HEK293 (cell line): ENCODE measurements around the gene C17orf107.

ENCODE experiments used
- CTCF ChIA-PET: fragments of 350-600 bp; formaldehyde crosslinking; extraction: SDS; loops from one replicate; lab custom pipeline; 2021; ENCODE audit warnings: antibody characterized with exemption; lab: Yijun Ruan, JAX
- POLR2A ChIA-PET: fragments of 300-600 bp; formaldehyde crosslinking; extraction: SDS; loops from one replicate; lab custom pipeline; 2020; ENCODE audit warnings: antibody characterized with exemption, inconsistent platforms; lab: Yijun Ruan, JAX
- H3K27ac ChIP-seq: fragments of 200-500 bp; sonication (Bioruptor generic); 2 replicates; pipeline ENCODE4 v1.5.1; 2014; ENCODE audit warnings: low read depth, low read length, control low read depth, inconsistent platforms; ENCODE audit errors: extremely low read depth
- H3K36me3 ChIP-seq, 2 experiments: fragments of 200-500 bp in 1 of 2; sonication (Bioruptor generic) in 1 of 2; 1 replicate in 1 of 2; 2 replicates in 1 of 2; pipeline ENCODE4 v1.5.1; 2014 to 2017; ENCODE audit warnings: inconsistent platforms in 2 of 2, low read length in 2 of 2; ENCODE audit not compliant: control insufficient read depth in 2 of 2, insufficient read depth in 1 of 2
- H3K4me1 ChIP-seq: fragments of 200-500 bp; sonication (Bioruptor generic); 2 replicates; pipeline ENCODE4 v1.5.1; 2014; ENCODE audit warnings: mild to moderate bottlenecking, low read length, inconsistent platforms; ENCODE audit not compliant: control insufficient read depth, insufficient read depth
- H3K4me3 ChIP-seq: 2 replicates; pipeline ENCODE4 v1.5.1; 2011; ENCODE audit warnings: low read depth, mild to moderate bottlenecking, control low read depth, low read length, moderate library complexity
- H3K9me3 ChIP-seq: fragments of 200-500 bp; sonication (Bioruptor generic); 2 replicates; pipeline ENCODE4 v1.5.1; 2014; ENCODE audit warnings: low read depth, low read length, inconsistent platforms; ENCODE audit not compliant: control insufficient read depth, insufficient read depth
- ATF2 ChIP-seq: fragments of 450-650 bp; formaldehyde crosslinking; IDR thresholded peaks from 2 replicates; pipeline ENCODE4 v1.5.1; 2016; ENCODE audit warnings: missing biosample characterization, missing genetic modification characterization, low read depth
- KLF7 ChIP-seq: fragments of 450-650 bp; formaldehyde crosslinking; IDR thresholded peaks from 2 replicates; pipeline ENCODE4 v1.5.1; 2016; ENCODE audit warnings: missing biosample characterization, missing genetic modification characterization, borderline replicate concordance
- MEIS1 ChIP-seq: sonication (generic); formaldehyde crosslinking; IDR thresholded peaks from 2 replicates; pipeline ENCODE4 v1.8.1; 2022; ENCODE audit warnings: missing genetic modification reagents, mild to moderate bottlenecking, borderline replicate concordance
- RBAK ChIP-seq: fragments of 450-650 bp; formaldehyde crosslinking; IDR thresholded peaks from 2 replicates; pipeline ENCODE4 v1.5.1; 2016; ENCODE audit warnings: missing biosample characterization, missing genetic modification characterization
- REST ChIP-seq: fragments of 450-650 bp; formaldehyde crosslinking; IDR thresholded peaks from 2 replicates; pipeline ENCODE4 v1.5.1; 2016; ENCODE audit warnings: missing biosample characterization, missing genetic modification characterization
- SCRT1 ChIP-seq: fragments of 450-650 bp; formaldehyde crosslinking; IDR thresholded peaks from 2 replicates; pipeline ENCODE4 v1.5.1; 2016; ENCODE audit warnings: missing biosample characterization, missing genetic modification characterization, borderline replicate concordance
- TSHZ1 ChIP-seq: fragments of 450-650 bp; formaldehyde crosslinking; IDR thresholded peaks from 2 replicates; pipeline ENCODE4 v1.5.1; 2016; ENCODE audit warnings: missing biosample characterization, missing genetic modification characterization, borderline replicate concordance
- YY1 ChIP-seq: fragments of 450-650 bp; formaldehyde crosslinking; IDR thresholded peaks from 2 replicates; pipeline ENCODE4 v1.5.1; 2018; ENCODE audit warnings: missing biosample characterization, missing genetic modification characterization
- ZBTB21 ChIP-seq: fragments of 450-650 bp; formaldehyde crosslinking; IDR thresholded peaks from 2 replicates; pipeline ENCODE4 v1.5.1; 2017; ENCODE audit warnings: missing biosample characterization, missing genetic modification characterization
- ZFP69B ChIP-seq: fragments of 450-650 bp; formaldehyde crosslinking; IDR thresholded peaks from 2 replicates; pipeline ENCODE4 v1.5.1; 2016; ENCODE audit warnings: missing biosample characterization, missing genetic modification characterization
- ZNF138 ChIP-seq: fragments of 450-650 bp; formaldehyde crosslinking; IDR thresholded peaks from 2 replicates; pipeline ENCODE4 v1.5.1; 2016; ENCODE audit warnings: missing biosample characterization, missing genetic modification characterization, borderline replicate concordance
- ZNF18 ChIP-seq: fragments of 450-650 bp; formaldehyde crosslinking; IDR thresholded peaks from 2 replicates; pipeline ENCODE4 v1.5.1; 2016; ENCODE audit warnings: missing biosample characterization, missing genetic modification characterization
- ZNF211 ChIP-seq: fragments of 450-650 bp; formaldehyde crosslinking; IDR thresholded peaks from 2 replicates; pipeline ENCODE4 v1.5.1; 2016; ENCODE audit warnings: low read depth, missing biosample characterization, missing genetic modification characterization
- ZNF248 ChIP-seq: fragments of 450-650 bp; formaldehyde crosslinking; IDR thresholded peaks from 2 replicates; pipeline ENCODE4 v1.5.1; 2017; ENCODE audit warnings: missing biosample characterization, missing genetic modification characterization
- ZNF280D ChIP-seq: fragments of 450-650 bp; formaldehyde crosslinking; IDR thresholded peaks from 2 replicates; pipeline ENCODE4 v1.5.1; 2016; ENCODE audit warnings: missing biosample characterization, missing genetic modification characterization
- ZNF404 ChIP-seq: fragments of 450-650 bp; formaldehyde crosslinking; IDR thresholded peaks from 2 replicates; pipeline ENCODE4 v1.5.1; 2017; ENCODE audit warnings: missing biosample characterization, missing genetic modification characterization
- ZNF426 ChIP-seq: fragments of 450-650 bp; formaldehyde crosslinking; IDR thresholded peaks from 2 replicates; pipeline ENCODE4 v1.5.1; 2017; ENCODE audit warnings: missing biosample characterization, missing genetic modification characterization, mild to moderate bottlenecking, inconsistent platforms, moderate library complexity
- ZNF473 ChIP-seq: fragments of 450-650 bp; formaldehyde crosslinking; IDR thresholded peaks from 2 replicates; pipeline ENCODE4 v1.5.1; 2017; ENCODE audit warnings: missing biosample characterization, missing genetic modification characterization
- ZNF48 ChIP-seq: fragments of 450-650 bp; formaldehyde crosslinking; IDR thresholded peaks from 2 replicates; pipeline ENCODE4 v1.5.1; 2016; ENCODE audit warnings: missing biosample characterization, missing genetic modification characterization
- ZNF514 ChIP-seq: fragments of 450-650 bp; formaldehyde crosslinking; IDR thresholded peaks from 2 replicates; pipeline ENCODE4 v1.5.1; 2016; ENCODE audit warnings: missing biosample characterization, missing genetic modification characterization
- ZNF768 ChIP-seq: fragments of 450-650 bp; formaldehyde crosslinking; IDR thresholded peaks from 2 replicates; pipeline ENCODE4 v1.5.1; 2018; ENCODE audit warnings: missing biosample characterization, mild to moderate bottlenecking, missing genetic modification characterization
- ZNF792 ChIP-seq: fragments of 450-650 bp; formaldehyde crosslinking; IDR thresholded peaks from 2 replicates; pipeline ENCODE4 v1.5.1; 2016; ENCODE audit warnings: missing biosample characterization, missing genetic modification characterization
- ZNF837 ChIP-seq: fragments of 450-650 bp; formaldehyde crosslinking; IDR thresholded peaks from 2 replicates; pipeline ENCODE4 v1.5.1; 2016; ENCODE audit warnings: missing biosample characterization, missing genetic modification characterization

The C17orf107 gene

GRCh38 chr17:4948166-4948930, 49.0 kb downstream of the C17orf107 start, which contains the start of gene PFN1:
Gene PFN1, minus strand, starts transcription at chr17:4948530. Its CDS starts 136 bp downstream, at chr17:4948394.
- peaks cover 22 to 39% of the 10 kb centered on the region in 2 experiments for H3K36me3 ChIP-seq
- peak within 1 kb of the TSS; percentile 97 for H3K4me3 ChIP-seq
- CTCF ChIA-PET, result interaction anchor here (0.7 to 1.2 kb wide), 2 partner anchors 9 to 31 kb away, joined by 3 to 4 read pairs; partner anchors contain the start of genes RNF167 and SLC25A11
- POLR2A ChIA-PET, result interaction anchor here (0.7 to 17.9 kb wide), 14 partner anchors 9 to 238 kb away, joined by 3 to 358 read pairs (median 5); partner anchors contain the start of genes CAMTA2, INCA1, KIF1C and PLD2
- H3K9me3 ChIP-seq, result no peaks in the 10 kb centered on the region
- peaks cover 21% of the 10 kb centered on the region for H3K4me1 ChIP-seq
- H3K27ac ChIP-seq, result peak within 1 kb of the TSS; percentile 99
- no peak for TF ChIP-seq ZNF18 (tag by site-specific recombination)
- no peak for TF ChIP-seq ZNF48 (tag by site-specific recombination)
- no peak for TF ChIP-seq ZNF792 (tag by site-specific recombination)
- TF ChIP-seq TSHZ1 (tag by site-specific recombination), result 0 out of 2 replicates have a peak, but pooled peaks have one; percentile 8
- no peak for TF ChIP-seq ZNF404 (tag by site-specific recombination)
- no peak for TF ChIP-seq ZNF248
- no peak for TF ChIP-seq ZNF514
- TF ChIP-seq ZNF837 (tag by site-specific recombination), result no peak; the same call in 1 of the 2 replicates
- TF ChIP-seq ATF2 (tag by site-specific recombination), result no peak
- no peak for TF ChIP-seq MEIS1 (CRISPR knock-in tag)
- no peak for TF ChIP-seq ZNF473 (tag by site-specific recombination)
- no peak for TF ChIP-seq SCRT1
- TF ChIP-seq ZNF426 (tag by site-specific recombination), result no peak
- no peak for TF ChIP-seq RBAK (tag by site-specific recombination)
- no peak for TF ChIP-seq ZNF280D (tag by site-specific recombination)
- no peak for TF ChIP-seq ZNF211 (tag by site-specific recombination)
- TF ChIP-seq YY1, result peak; percentile 89
- TF ChIP-seq ZNF768 (tag by site-specific recombination), result no peak
- TF ChIP-seq KLF7 (tag by site-specific recombination), result peak; percentile 34; the same call in 1 of the 2 replicates
- TF ChIP-seq ZFP69B (tag by site-specific recombination), result no peak
- no peak for TF ChIP-seq ZNF138
- no peak for TF ChIP-seq REST
- no peak for TF ChIP-seq ZBTB21 (tag by site-specific recombination)
